ENCODE measurements around the gene C1QTNF9B.

DNA sequence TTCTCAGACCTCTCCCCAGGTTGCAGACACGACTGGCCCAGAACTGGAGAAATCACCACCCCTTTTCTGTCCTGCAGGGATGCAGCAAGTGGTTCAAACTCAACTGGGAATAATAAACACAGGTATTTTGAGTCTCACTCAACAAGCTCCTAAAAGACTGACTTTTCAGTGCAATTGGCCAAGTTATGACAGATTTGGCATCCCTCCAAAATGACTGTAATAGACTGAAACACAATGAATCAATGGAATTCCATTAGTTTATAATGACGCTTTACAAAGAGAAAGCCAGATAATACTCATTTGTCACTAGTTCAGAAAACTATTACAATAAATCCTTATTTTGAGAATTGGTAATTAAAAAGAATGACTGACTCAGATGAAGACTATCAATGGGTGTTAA is 46.2 kb downstream of the C1QTNF9B start:
- TF ChIP-seq CTCF (IDR thresholded peaks at IDR 0.05) (no peak), POLR2A (IDR thresholded peaks at IDR 0.05) (no peak)

Data from upper lobe of left lung (tissue), 4 donors.